HEK293 (cell line): ENCODE data around the gene TRAPPC10.

Source experiments
- CTCF ChIA-PET: fragments of 350-600 bp; formaldehyde crosslinking; extraction: SDS; loops from one replicate; lab custom pipeline; 2021; ENCODE audit warnings: antibody characterized with exemption; lab: Yijun Ruan, JAX
- POLR2A ChIA-PET: fragments of 300-600 bp; formaldehyde crosslinking; extraction: SDS; loops from one replicate; lab custom pipeline; 2020; ENCODE audit warnings: antibody characterized with exemption, inconsistent platforms; lab: Yijun Ruan, JAX
- H3K27ac ChIP-seq: fragments of 200-500 bp; sonication (Bioruptor generic); 2 replicates; pipeline ENCODE4 v1.5.1; 2014; ENCODE audit warnings: low read depth, low read length, control low read depth, inconsistent platforms; ENCODE audit errors: extremely low read depth
- H3K36me3 ChIP-seq, 2 experiments: fragments of 200-500 bp in 1 of 2; sonication (Bioruptor generic) in 1 of 2; 1 replicate in 1 of 2; 2 replicates in 1 of 2; pipeline ENCODE4 v1.5.1; 2014 to 2017; ENCODE audit warnings: inconsistent platforms in 2 of 2, low read length in 2 of 2; ENCODE audit not compliant: control insufficient read depth in 2 of 2, insufficient read depth in 1 of 2
- H3K4me1 ChIP-seq: fragments of 200-500 bp; sonication (Bioruptor generic); 2 replicates; pipeline ENCODE4 v1.5.1; 2014; ENCODE audit warnings: mild to moderate bottlenecking, low read length, inconsistent platforms; ENCODE audit not compliant: control insufficient read depth, insufficient read depth
- H3K4me3 ChIP-seq: 2 replicates; pipeline ENCODE4 v1.5.1; 2011; ENCODE audit warnings: low read depth, mild to moderate bottlenecking, control low read depth, low read length, moderate library complexity
- H3K9me3 ChIP-seq: fragments of 200-500 bp; sonication (Bioruptor generic); 2 replicates; pipeline ENCODE4 v1.5.1; 2014; ENCODE audit warnings: low read depth, low read length, inconsistent platforms; ENCODE audit not compliant: control insufficient read depth, insufficient read depth
- ATF2 ChIP-seq: fragments of 450-650 bp; formaldehyde crosslinking; IDR thresholded peaks from 2 replicates; pipeline ENCODE4 v1.5.1; 2016; ENCODE audit warnings: missing biosample characterization, missing genetic modification characterization, low read depth
- CTCF ChIP-seq: fragments of 450-650 bp; formaldehyde crosslinking; IDR thresholded peaks from 2 replicates; pipeline ENCODE4 v1.5.1; 2016; ENCODE audit warnings: missing biosample characterization, missing genetic modification characterization
- EGR2 ChIP-seq: fragments of 450-650 bp; formaldehyde crosslinking; IDR thresholded peaks from 2 replicates; pipeline ENCODE4 v1.5.1; 2016; ENCODE audit warnings: low read depth, missing biosample characterization, missing genetic modification characterization
- GFI1B ChIP-seq: fragments of 450-650 bp; formaldehyde crosslinking; IDR thresholded peaks from 2 replicates; pipeline ENCODE4 v1.5.1; 2016; ENCODE audit warnings: missing biosample characterization, missing genetic modification characterization
- GLI2 ChIP-seq: fragments of 450-650 bp; formaldehyde crosslinking; IDR thresholded peaks from 2 replicates; pipeline ENCODE4; 2017; ENCODE audit warnings: missing biosample characterization, missing genetic modification characterization, low read depth, borderline replicate concordance
- GLI4 ChIP-seq: fragments of 450-650 bp; formaldehyde crosslinking; IDR thresholded peaks from 2 replicates; pipeline ENCODE4 v1.5.1; 2016; ENCODE audit warnings: missing biosample characterization, missing genetic modification characterization
- KLF17 ChIP-seq: fragments of 450-650 bp; formaldehyde crosslinking; IDR thresholded peaks from 2 replicates; pipeline ENCODE4 v1.5.1; 2016; ENCODE audit warnings: missing biosample characterization, missing genetic modification characterization
- KLF8 ChIP-seq: fragments of 450-650 bp; formaldehyde crosslinking; IDR thresholded peaks from 2 replicates; pipeline ENCODE4 v1.5.1; 2016; ENCODE audit warnings: missing biosample characterization, missing genetic modification characterization
- MYNN ChIP-seq: fragments of 450-650 bp; formaldehyde crosslinking; IDR thresholded peaks from 2 replicates; pipeline ENCODE4 v1.5.1; 2016; ENCODE audit warnings: missing biosample characterization, missing genetic modification characterization, borderline replicate concordance
- PRDM1 ChIP-seq: fragments of 450-650 bp; formaldehyde crosslinking; IDR thresholded peaks from 2 replicates; pipeline ENCODE4; 2016; ENCODE audit warnings: missing biosample characterization, missing genetic modification characterization
- SALL2 ChIP-seq: fragments of 450-650 bp; formaldehyde crosslinking; IDR thresholded peaks from 2 replicates; pipeline ENCODE4 v1.5.0; 2017; ENCODE audit warnings: missing biosample characterization, mild to moderate bottlenecking, missing genetic modification characterization, borderline replicate concordance
- ZBTB44 ChIP-seq: fragments of 450-650 bp; IDR thresholded peaks from 2 replicates; pipeline ENCODE4 v1.5.1; 2018; ENCODE audit warnings: missing biosample characterization, mild to moderate bottlenecking, missing genetic modification characterization
- ZBTB48 ChIP-seq: fragments of 450-650 bp; formaldehyde crosslinking; IDR thresholded peaks from 2 replicates; pipeline ENCODE4 v1.5.1; 2016; ENCODE audit warnings: missing biosample characterization, missing genetic modification characterization
- ZNF121 ChIP-seq: fragments of 450-650 bp; formaldehyde crosslinking; IDR thresholded peaks from 2 replicates; pipeline ENCODE4 v1.5.1; 2016; ENCODE audit warnings: missing biosample characterization, missing genetic modification characterization
- ZNF184 ChIP-seq: fragments of 450-650 bp; IDR thresholded peaks from 2 replicates; pipeline ENCODE4 v1.5.1; 2018; ENCODE audit warnings: missing biosample characterization, mild to moderate bottlenecking, missing genetic modification characterization
- ZNF23 ChIP-seq: fragments of 450-650 bp; formaldehyde crosslinking; IDR thresholded peaks from 2 replicates; pipeline ENCODE4 v1.5.1; 2016; ENCODE audit warnings: missing biosample characterization, missing genetic modification characterization, borderline replicate concordance
- ZNF239 ChIP-seq: fragments of 450-650 bp; formaldehyde crosslinking; IDR thresholded peaks from 2 replicates; pipeline ENCODE4 v1.5.1; 2016; ENCODE audit warnings: missing biosample characterization, missing genetic modification characterization
- ZNF391 ChIP-seq: fragments of 450-650 bp; formaldehyde crosslinking; IDR thresholded peaks from 2 replicates; pipeline ENCODE4 v1.5.1; 2016; ENCODE audit warnings: low read depth, missing biosample characterization, missing genetic modification characterization, borderline replicate concordance
- ZNF423 ChIP-seq: fragments of 450-650 bp; formaldehyde crosslinking; IDR thresholded peaks from 2 replicates; pipeline ENCODE4 v1.5.1; 2016; ENCODE audit warnings: missing biosample characterization, missing genetic modification characterization
- ZNF501 ChIP-seq: fragments of 450-650 bp; formaldehyde crosslinking; IDR thresholded peaks from 2 replicates; pipeline ENCODE4 v1.5.1; 2016; ENCODE audit warnings: missing biosample characterization, missing genetic modification characterization
- ZNF514 ChIP-seq: fragments of 450-650 bp; formaldehyde crosslinking; IDR thresholded peaks from 2 replicates; pipeline ENCODE4 v1.5.1; 2016; ENCODE audit warnings: missing biosample characterization, missing genetic modification characterization
- ZNF521 ChIP-seq: fragments of 450-650 bp; formaldehyde crosslinking; IDR thresholded peaks from 2 replicates; pipeline ENCODE4 v1.5.1; 2017; ENCODE audit warnings: missing biosample characterization, mild to moderate bottlenecking, missing genetic modification characterization
- ZNF600 ChIP-seq: fragments of 450-650 bp; formaldehyde crosslinking; IDR thresholded peaks from 2 replicates; pipeline ENCODE4 v1.5.1; 2016; ENCODE audit warnings: missing biosample characterization, missing genetic modification characterization
- ZNF704 ChIP-seq: fragments of 450-650 bp; formaldehyde crosslinking; IDR thresholded peaks from 2 replicates; pipeline ENCODE4 v1.5.1; 2016; ENCODE audit warnings: missing biosample characterization, missing genetic modification characterization
- ZNF76 ChIP-seq: fragments of 450-650 bp; formaldehyde crosslinking; IDR thresholded peaks from 2 replicates; pipeline ENCODE4; 2016; ENCODE audit warnings: low read depth, missing biosample characterization, missing genetic modification characterization, borderline replicate concordance

Gene TRAPPC10

GRCh38 chr21:44072111-44072510 lies 60.0 kb downstream of the TRAPPC10 start:
- POLR2A ChIA-PET, result no interaction called here
- no peak overlapping the region for H3K27ac ChIP-seq
- no peak overlapping the region for H3K4me3 ChIP-seq
- H3K36me3 ChIP-seq, result peaks cover 31 to 66% of the 10 kb centered on the region in 2 experiments
- no peaks in the 10 kb centered on the region for H3K4me1 ChIP-seq
- TF ChIP-seq SALL2 (tag by site-specific recombination) (no peak), ZNF600 (tag by site-specific recombination) (no peak), ZNF704 (tag by site-specific recombination) (no peak), ZNF76 (tag by site-specific recombination) (no peak), ZNF514 (no peak), ATF2 (tag by site-specific recombination) (no peak), EGR2 (tag by site-specific recombination) (no peak), MYNN (tag by site-specific recombination) (no peak), ZNF423 (no peak), KLF8 (tag by site-specific recombination) (no peak), ZNF239 (tag by site-specific recombination) (no peak), KLF17 (tag by site-specific recombination) (no peak), ZBTB48 (tag by site-specific recombination) (no peak), ZNF121 (tag by site-specific recombination) (no peak), ZNF184 (no peak), PRDM1 (no peak), ZNF521 (no peak)
- TF ChIP-seq, all 188 proteins: peak for 0
- CTCF ChIA-PET, result interaction anchor here (0.6 to 1.5 kb wide), 6 partner anchors 8 to 669 kb away, joined by 3 to 5 read pairs (median 4); no protein-coding TSS in a partner anchor
- H3K9me3 ChIP-seq, result no peaks in the 10 kb centered on the region

- H3K27ac ChIP-seq, result no peak overlapping the region
- H3K36me3 ChIP-seq, result peaks cover 42 to 74% of the 10 kb centered on the region in 2 experiments
- H3K4me3 ChIP-seq, result no peak overlapping the region
- no peaks in the 10 kb centered on the region for H3K9me3 ChIP-seq
- no peaks in the 10 kb centered on the region for H3K4me1 ChIP-seq
- POLR2A ChIA-PET, result no interaction called here
- CTCF ChIA-PET, result interaction anchor here (0.6 kb wide), 1 partner anchor 526 kb away, joined by 3 read pairs; no protein-coding TSS in a partner anchor
- TF ChIP-seq ZNF391 (tag by site-specific recombination) (no peak), KLF17 (tag by site-specific recombination) (no peak), ZNF23 (no peak), ZBTB44 (tag by site-specific recombination) (no peak), GLI2 (tag by site-specific recombination) (no peak), ZNF76 (tag by site-specific recombination) (no peak), CTCF (no peak), GFI1B (tag by site-specific recombination) (no peak), GLI4 (no peak), ZNF501 (tag by site-specific recombination) (no peak)
Observed at GRCh38 chr21:44074315-44074958, 62.3 kb downstream of the TRAPPC10 start.
